NT2/D1 (cell line): ENCODE results near the gene ALOX5AP.

Experiments used
- DNase-seq: peaks from one replicate; pipeline ENCODE4 v3.0.0-alpha.2; 2011; ENCODE audit warnings: low read depth, low spot score
- H3K27me3 ChIP-seq: 2 replicates; pipeline ENCODE4 v1.6.0; 2011; ENCODE audit warnings: mild to moderate bottlenecking; ENCODE audit not compliant: insufficient read length, insufficient read depth
- H3K36me3 ChIP-seq: 2 replicates; pipeline ENCODE4 v1.6.1; 2011; ENCODE audit warnings: mild to moderate bottlenecking, low read length, mixed read lengths; ENCODE audit not compliant: insufficient read depth, insufficient read length
- H3K4me1 ChIP-seq: 2 replicates; pipeline ENCODE4 v1.5.1; 2011; ENCODE audit not compliant: insufficient read depth, insufficient read length
- H3K4me3 ChIP-seq: 2 replicates; pipeline ENCODE4 v1.5.1; 2011; ENCODE audit warnings: low read depth; ENCODE audit not compliant: insufficient read length
- H3K9ac ChIP-seq: 2 replicates; pipeline ENCODE4 v1.6.0; 2011; ENCODE audit warnings: low read depth; ENCODE audit not compliant: insufficient read length
- H3K9me3 ChIP-seq: 2 replicates; pipeline ENCODE4 v1.5.1; 2011; ENCODE audit warnings: mild to moderate bottlenecking, low read length; ENCODE audit not compliant: insufficient read depth
- SUZ12 ChIP-seq: IDR thresholded peaks from 2 replicates; pipeline ENCODE4 v1.6.1; 2011; ENCODE audit not compliant: insufficient read length, insufficient read depth; ENCODE audit errors: extremely low read depth
- YY1 ChIP-seq: IDR thresholded peaks from 2 replicates; pipeline ENCODE4 v1.6.1; 2011; ENCODE audit not compliant: insufficient read length, insufficient read depth
- ZNF274 ChIP-seq: IDR thresholded peaks from 2 replicates; pipeline ENCODE4 v1.6.1; 2011; ENCODE audit warnings: mild to moderate bottlenecking, low read depth, low read length

The ALOX5AP gene

GRCh38 chr13:30796631-30797601, 61.6 kb downstream of the ALOX5AP start:
- TF ChIP-seq SUZ12 (no peak), ZNF274 (no peak), YY1 (no peak)
- DNase-seq, result no peak
- H3K9ac ChIP-seq, result no peak overlapping the region
- no peaks in the 10 kb centered on the region for H3K4me1 ChIP-seq
- no peaks in the 10 kb centered on the region for H3K27me3 ChIP-seq
- no peak overlapping the region for H3K4me3 ChIP-seq
- no peaks in the 10 kb centered on the region for H3K9me3 ChIP-seq
- H3K36me3 ChIP-seq, result no peaks in the 10 kb centered on the region

- H3K4me3 ChIP-seq, result no peak overlapping the region
- H3K4me1 ChIP-seq, result peaks cover under 1% of the 10 kb centered on the region
- TF ChIP-seq SUZ12 (no peak), YY1 (no peak), ZNF274 (no peak)
- no peaks in the 10 kb centered on the region for H3K9me3 ChIP-seq
- no peaks in the 10 kb centered on the region for H3K27me3 ChIP-seq
- no peak overlapping the region for H3K9ac ChIP-seq
- H3K36me3 ChIP-seq, result no peaks in the 10 kb centered on the region
- DNase-seq, result no peak
These were observed 62.6 kb downstream of the ALOX5AP start for GRCh38 chr13:30797847-30798535.

- no peak overlapping the region for H3K9ac ChIP-seq
- TF ChIP-seq ZNF274 (no peak), YY1 (no peak), SUZ12 (no peak)
- no peak for DNase-seq
- H3K9me3 ChIP-seq, result no peaks in the 10 kb centered on the region
- peaks cover 6% of the 10 kb centered on the region for H3K27me3 ChIP-seq
- H3K36me3 ChIP-seq, result no peaks in the 10 kb centered on the region
- peaks cover 2% of the 10 kb centered on the region for H3K4me1 ChIP-seq
- no peak overlapping the region for H3K4me3 ChIP-seq
These were observed 63.5 kb downstream of the ALOX5AP start for GRCh38 chr13:30798776-30799355.

GRCh38 chr13:30799356-30799824, 64.0 kb downstream of the ALOX5AP start:
- TF ChIP-seq ZNF274, result no peak
- TF ChIP-seq YY1, result no peak
- no peak for TF ChIP-seq SUZ12
- Histone ChIP-seq H3K9ac (no peak overlapping the region), H3K9me3 (no peaks in the 10 kb centered on the region), H3K4me1 (peaks cover 2% of the 10 kb centered on the region), H3K27me3 (peaks cover 6% of the 10 kb centered on the region), H3K36me3 (no peaks in the 10 kb centered on the region), H3K4me3 (no peak overlapping the region)
- DNase-seq, result no peak

GRCh38 chr13:30800107-30800506, 64.8 kb downstream of the ALOX5AP start:
- TF ChIP-seq YY1 (no peak), SUZ12 (no peak), ZNF274 (no peak)
- Histone ChIP-seq H3K27me3 (peaks cover 6% of the 10 kb centered on the region), H3K36me3 (no peaks in the 10 kb centered on the region), H3K4me1 (peaks cover 2% of the 10 kb centered on the region), H3K9me3 (no peaks in the 10 kb centered on the region), H3K9ac (no peak overlapping the region), H3K4me3 (no peak overlapping the region)
- no peak for DNase-seq

GRCh38 chr13:30802501-30802900, 67.2 kb downstream of the ALOX5AP start:
- no peak for TF ChIP-seq YY1
- no peak for TF ChIP-seq SUZ12
- no peak for TF ChIP-seq ZNF274
- Histone ChIP-seq H3K9ac (no peak overlapping the region), H3K9me3 (no peaks in the 10 kb centered on the region), H3K27me3 (peaks cover 6% of the 10 kb centered on the region), H3K36me3 (no peaks in the 10 kb centered on the region), H3K4me1 (peaks cover 2% of the 10 kb centered on the region), H3K4me3 (no peak overlapping the region)
- DNase-seq, result no peak
